HG02642 (cell line): Measurements from ENCODE around the gene ZFP62.
"Not testable (repeated sequence)": the region's sequence is repeated elsewhere in the genome, so short reads cannot be mapped to it uniquely, and the experiment has no call there.

Experiments used
- ATAC-seq: cut with Tn5 transposase; IDR thresholded peaks from one replicate; pipeline ENCODE4 v1.9.1; 2021; ENCODE audit warnings: mild to moderate bottlenecking; ENCODE audit not compliant: unreplicated experiment, poor library complexity

The ZFP62 gene

DNA sequence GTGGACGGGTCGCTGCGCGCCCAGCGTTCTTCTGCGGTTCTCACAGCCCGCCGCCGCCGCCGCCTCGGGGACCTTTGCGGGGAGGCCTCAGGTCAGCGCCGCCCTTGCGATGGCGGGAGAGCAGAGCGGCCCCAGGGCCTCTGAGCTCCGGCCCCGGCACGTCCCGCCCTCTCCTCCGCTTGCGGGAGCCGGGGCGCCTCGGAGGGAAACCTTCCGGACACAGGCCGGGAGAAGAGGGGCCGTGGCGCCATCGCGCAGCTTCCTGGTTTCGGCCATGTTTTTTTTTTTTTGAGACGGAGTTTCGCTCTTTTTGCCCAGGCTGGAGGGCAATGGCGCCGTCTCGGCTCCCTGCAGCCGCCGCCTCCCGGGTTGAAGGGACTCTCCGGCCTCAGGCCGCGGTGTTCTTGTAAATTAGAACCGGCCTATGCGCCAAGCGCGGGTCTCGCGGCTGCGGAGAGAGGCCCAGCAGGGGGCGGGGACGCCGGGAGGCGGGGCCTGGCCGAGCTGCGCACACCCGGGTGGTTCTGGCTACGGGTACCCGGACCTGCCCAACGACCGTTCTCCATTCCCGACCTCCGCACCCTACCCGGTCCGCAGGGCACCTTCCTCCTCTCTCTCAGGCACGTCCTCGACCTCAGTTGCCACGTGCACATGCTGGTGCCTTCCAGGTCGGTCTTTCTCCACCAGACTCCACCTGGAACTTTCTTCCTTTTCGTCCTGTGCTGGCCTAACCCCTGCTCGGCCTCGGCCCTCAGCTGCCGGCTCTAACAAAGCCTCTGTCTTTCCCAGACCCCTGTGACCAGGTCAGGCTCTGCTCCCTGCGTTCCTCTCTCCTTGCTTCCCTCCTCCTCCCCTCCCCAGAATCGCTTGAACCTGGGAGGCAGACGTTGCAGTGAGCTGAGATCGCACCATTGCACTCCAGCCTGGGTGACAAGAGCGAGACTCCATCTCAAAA is 29.7 kb downstream of the ZFP62 start:
- ATAC-seq, result peak; percentile 74

DNA sequence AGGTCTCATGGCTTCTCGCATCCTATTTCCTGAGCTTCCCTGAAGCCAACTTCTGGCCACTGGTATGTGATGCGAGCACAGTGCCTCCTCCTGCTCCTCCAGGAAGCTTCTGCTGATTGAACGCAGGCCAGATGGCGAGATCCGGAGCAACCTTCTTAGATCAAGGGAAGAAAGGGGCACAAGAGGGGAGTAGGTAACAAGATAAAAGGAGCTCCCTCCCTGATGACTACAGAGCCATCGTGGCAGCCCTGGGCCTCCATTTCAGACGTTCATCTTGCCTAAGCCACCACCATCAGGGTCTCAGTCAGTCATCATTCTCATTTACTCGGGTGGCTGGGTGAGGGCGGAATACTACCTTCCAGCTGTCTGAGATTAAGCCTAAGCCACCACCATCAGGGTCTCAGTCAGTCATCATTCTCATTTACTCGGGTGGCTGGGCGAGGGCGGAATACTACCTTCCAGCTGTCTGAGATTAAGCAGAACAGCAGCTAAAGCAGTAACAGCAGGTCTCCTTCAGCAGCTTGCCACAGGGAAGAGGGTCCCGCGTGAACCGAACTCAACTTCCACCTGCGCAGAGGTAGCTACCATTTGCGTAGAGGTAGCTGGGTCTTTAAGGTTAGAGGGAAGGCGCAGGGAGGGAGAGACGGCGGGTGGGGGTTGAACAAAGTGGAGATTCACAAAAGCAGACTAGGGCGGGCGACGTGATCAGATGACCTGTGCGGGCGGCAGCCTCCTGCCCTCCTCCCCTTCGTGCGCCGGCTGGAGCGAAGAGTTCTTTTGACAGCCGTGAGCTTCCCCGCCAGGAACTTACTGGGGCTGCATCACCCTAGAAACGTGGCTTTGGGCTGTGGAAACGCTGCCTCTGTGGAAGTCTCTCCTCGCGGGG is 30.6 kb downstream of the ZFP62 start:
- peak; percentile 59 for ATAC-seq

- ATAC-seq, result no peak
Observed at GRCh38 chr5:180829726-180830125, 31.4 kb downstream of the ZFP62 start.

DNA sequence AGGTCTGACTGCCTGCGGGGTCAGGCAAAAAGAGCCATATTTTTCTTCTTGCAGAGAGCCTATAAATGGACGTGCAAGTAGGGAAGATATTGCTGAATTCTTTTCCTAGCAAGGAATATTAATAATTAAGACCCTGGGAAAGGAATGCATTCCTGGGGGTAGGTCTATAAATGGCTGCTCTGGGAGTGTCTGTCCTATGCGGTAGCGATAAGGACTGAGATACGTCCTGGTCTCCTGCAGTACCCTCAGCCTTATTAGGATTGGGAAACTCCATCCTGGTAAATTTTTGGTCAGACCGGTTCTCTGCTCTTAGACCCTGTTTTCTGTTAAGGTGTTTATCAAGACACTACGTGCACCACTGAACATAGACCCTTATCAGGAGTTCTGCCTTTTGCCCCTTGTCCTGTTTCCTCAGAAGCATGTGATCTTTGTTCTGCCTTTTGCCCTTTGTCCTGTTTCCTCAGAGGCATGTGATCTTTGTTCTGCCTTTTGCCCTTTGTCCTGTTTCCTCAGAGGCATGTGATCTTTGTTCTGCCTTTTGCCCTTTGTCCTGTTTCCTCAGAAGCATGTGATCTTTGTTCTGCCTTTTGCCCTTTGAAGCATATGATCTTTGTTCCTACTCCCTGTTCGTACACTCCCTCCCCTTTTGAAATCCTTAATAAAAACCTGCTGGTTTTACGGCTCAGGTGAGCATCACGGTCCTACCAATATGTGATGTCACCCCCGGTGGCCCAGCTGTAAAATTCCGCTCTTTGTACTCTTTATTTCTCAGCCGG is 32.1 kb downstream of the ZFP62 start:
- ATAC-seq, result not testable (repeated sequence)

GRCh38 chr5:180827374-180827773 is 33.7 kb downstream of the ZFP62 start:
- ATAC-seq, result not testable (repeated sequence)

DNA sequence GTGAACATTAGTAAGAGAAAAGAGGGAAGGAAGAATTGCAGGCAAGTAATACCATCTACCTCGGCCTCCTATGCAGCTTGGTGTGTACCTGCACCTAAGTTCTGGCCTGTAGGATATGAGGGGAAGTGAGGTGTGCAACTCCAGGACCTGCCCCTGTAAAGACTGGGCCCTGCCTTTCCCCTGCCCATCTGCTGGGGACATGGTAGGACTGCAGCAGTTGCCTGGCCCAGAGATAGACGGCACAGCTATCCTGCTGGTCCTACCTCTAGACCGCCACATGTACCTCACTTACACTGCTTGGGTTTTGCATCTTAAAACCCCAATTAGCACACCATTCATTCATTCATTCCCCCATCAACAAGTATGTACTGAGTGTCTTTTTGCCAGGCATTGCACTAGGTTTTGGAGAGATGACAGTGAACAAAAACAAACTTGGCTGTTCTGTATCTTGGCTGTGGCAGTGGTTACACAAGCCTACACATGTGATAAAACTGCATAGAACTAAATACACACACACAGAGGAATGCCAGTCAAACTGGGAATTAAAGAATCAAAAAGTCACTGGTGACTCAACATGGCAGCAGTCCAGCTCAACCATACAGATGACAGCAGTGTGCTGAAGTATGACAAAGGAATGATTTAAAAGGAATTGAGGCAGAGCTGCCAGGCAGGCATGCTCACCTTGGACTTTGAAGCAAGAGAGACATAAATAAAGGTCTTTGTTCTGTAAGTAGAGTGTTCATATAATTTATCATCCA is 35.1 kb downstream of the ZFP62 start:
- ATAC-seq, result no peak

DNA sequence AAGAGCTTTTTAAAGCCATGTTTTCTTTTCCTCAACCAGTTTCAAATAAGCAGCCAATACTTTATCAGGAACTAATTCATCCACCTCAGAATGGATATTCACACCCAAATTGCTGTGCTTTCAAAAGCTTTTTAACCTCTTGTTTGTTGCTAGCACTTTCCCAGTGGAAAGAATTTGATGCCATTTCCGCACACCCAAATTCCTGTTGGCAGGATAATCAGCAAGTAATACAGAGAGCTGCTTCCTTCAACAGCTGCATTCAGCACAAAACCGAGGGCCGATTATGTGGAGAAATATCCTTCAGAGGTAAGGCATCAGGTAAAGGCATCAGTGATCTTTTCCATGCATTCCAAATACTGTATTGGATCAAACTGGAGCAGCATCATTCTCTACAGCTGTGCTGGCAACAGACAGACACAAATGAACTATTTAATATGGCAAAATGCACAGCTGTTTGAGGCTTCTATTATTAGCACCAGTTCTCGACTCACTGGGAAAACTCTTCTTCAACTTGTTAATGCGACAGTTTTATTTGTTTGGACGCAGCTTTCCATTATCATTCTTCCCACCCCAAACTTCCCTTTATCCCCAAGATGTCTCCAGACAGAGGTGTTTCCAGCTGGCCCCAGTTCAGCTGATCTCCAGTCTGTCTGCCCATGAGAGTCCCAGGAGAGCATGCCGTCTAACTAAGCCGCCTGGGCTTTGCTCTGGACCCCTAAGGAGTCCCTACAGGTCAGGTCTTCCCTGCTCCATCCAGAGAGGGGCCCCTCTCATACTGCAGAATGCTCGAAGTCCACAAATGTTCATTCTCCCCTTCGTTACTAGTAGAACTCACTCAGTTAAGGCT is 36.2 kb downstream of the ZFP62 start:
- no peak for ATAC-seq

GRCh38 chr5:180823940-180824629 is 37.0 kb downstream of the ZFP62 start:
- ATAC-seq, result no peak

- ATAC-seq, result no peak
Observed at GRCh38 chr5:180823346-180823745, 37.7 kb downstream of the ZFP62 start.

- ATAC-seq, result no peak
Observed at GRCh38 chr5:180821538-180821937, 39.5 kb downstream of the ZFP62 start.

DNA sequence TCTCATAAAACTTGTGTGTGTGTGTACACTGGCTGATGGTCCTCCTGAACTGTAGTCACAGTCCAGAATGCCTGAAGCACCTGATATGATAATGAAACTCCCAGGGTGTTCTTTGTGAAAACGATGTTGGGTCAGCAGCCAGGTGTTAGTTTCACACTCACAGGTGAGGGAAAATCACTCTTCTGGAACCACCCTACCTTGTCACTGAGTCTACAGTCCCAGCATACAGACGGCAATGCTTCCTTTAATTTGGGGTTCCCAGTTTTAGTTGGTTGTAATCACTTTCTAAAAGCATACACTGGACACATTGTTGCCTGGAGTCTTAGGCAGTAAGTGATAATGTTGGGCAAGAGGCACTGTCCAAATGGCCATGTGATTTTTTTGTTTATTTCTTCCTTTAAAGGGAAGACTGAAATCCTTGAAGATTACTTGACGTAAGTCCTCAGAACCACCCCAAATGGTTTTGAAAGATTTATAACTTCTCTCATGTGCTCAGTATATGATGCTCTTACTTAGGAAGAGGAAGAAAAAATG is 40.2 kb downstream of the ZFP62 start:
- ATAC-seq, result peak; percentile 79

DNA sequence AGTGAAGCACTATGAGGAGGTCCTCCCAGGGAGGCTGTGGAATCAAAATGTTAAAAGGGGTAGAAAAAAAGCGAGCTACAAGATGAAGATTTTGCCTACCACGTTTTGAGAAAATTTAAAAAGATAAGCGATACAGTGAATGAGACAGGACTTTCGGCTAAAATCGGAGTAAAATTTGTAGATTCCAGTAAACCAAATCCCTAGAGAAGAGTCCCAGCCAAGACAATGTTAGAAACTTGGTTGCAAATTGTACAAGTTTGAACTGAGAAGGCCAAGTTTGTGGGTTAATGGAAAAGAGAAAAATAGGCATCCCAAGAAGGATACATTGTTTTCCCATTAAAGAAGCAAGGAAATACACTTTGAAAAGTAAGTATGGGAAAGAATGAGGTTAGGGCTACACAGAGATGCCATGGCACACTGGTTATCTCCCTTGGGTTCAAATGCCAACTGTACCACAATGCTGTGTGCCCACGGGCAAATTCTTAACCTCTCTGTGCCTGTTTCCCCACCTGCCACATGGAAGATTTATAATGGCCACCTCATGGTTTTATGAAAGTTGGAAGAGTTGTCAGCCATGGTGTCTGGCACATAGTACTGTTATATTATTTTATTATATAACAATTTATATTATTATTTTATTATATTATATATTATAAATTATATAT is 42.3 kb downstream of the ZFP62 start:
- ATAC-seq, result no peak

- ATAC-seq, result no peak
Observed at GRCh38 chr5:180817893-180818674, 43.0 kb downstream of the ZFP62 start.

- no peak for ATAC-seq
Observed at GRCh38 chr5:180816608-180817534, 44.2 kb downstream of the ZFP62 start.

- no peak for ATAC-seq
Observed at GRCh38 chr5:180815293-180815917, 45.7 kb downstream of the ZFP62 start.
